IMR-90 (cell line): ENCODE measurements around the gene CHRNB1.

Source experiments
- BHLHE40 ChIP-seq: fragments of 150-350 bp; IDR thresholded peaks from 2 replicates; pipeline ENCODE4 v1.6.1; 2016; ENCODE audit warnings: mild to moderate bottlenecking, low read depth, low read length
- CTCF ChIP-seq: conservative IDR thresholded peaks from 2 replicates; pipeline ENCODE4 v1.5.1; 2012; ENCODE audit warnings: mild to moderate bottlenecking, low read depth, low read length, improper control_type of control experiment
- POLR2A ChIP-seq: IDR thresholded peaks from 2 replicates; pipeline ENCODE4 v1.6.1; 2012; ENCODE audit warnings: mild to moderate bottlenecking, low read depth, low read length

GRCh38 chr17:7438656-7439460 is 6.0 kb upstream of the CHRNB1 start:
- no peak for TF ChIP-seq POLR2A
- TF ChIP-seq CTCF, result no peak
- no peak for TF ChIP-seq BHLHE40
